Vagina (tissue), 2 donors: ENCODE results near the gene TRPM5. TPM values are rescaled to one million over a fixed set of nuclear protein-coding genes. Genes with fewer than 3 reads are reported as not detected.

Experiments used
- DNase-seq, 2 donors: peaks; one replicate each; pipeline ENCODE4 v3.0.0-alpha.2; 2017; ENCODE audit errors: extremely low spot score in 2 of 2
- H3K27ac ChIP-seq: fragments of 200-600 bp; sonication (generic); one replicate; pipeline ENCODE4 v1.5.1; 2019
- H3K27me3 ChIP-seq: fragments of 200-600 bp; sonication (generic); one replicate; pipeline ENCODE4 v1.5.1; 2019
- H3K36me3 ChIP-seq, 2 donors: fragments of 200-600 bp; sonication (generic); one replicate each; pipeline ENCODE4 v1.5.1; 2017 to 2019
- H3K4me1 ChIP-seq: fragments of 200-600 bp; sonication (generic); one replicate; pipeline ENCODE4 v1.5.1; 2019
- H3K4me3 ChIP-seq, 2 donors: fragments of 200-600 bp; sonication (generic); 1 replicate in 1 of 2; 2 replicates in 1 of 2; pipeline ENCODE4 v1.5.1; 2016 to 2019
- H3K9me3 ChIP-seq: fragments of 200-600 bp; sonication (generic); one replicate; pipeline ENCODE4 v1.5.1; 2019
- CTCF ChIP-seq, 3 experiments: fragments of 450-650 bp in 2 of 3; fragments of 200-600 bp in 1 of 3; sonication (generic) in 1 of 3; IDR thresholded peaks; one replicate each; pipeline ENCODE4 v1.5.1; 2017 to 2019; ENCODE audit warnings: antibody characterized with exemption in 3 of 3, mild to moderate bottlenecking in 2 of 3, moderate library complexity in 2 of 3
- POLR2A ChIP-seq, 2 donors: fragments of 450-650 bp; IDR thresholded peaks; one replicate each; pipeline ENCODE4 v1.6.1; 2017; ENCODE audit warnings: antibody characterized with exemption in 2 of 2, mild to moderate bottlenecking in 2 of 2, moderate library complexity in 2 of 2
- POLR2AphosphoS5 ChIP-seq, 2 donors: sonication (generic); formaldehyde crosslinking; IDR thresholded peaks; one replicate each; pipeline ENCODE4 v1.9.0; 2017; ENCODE audit warnings: antibody characterized with exemption in 2 of 2, mild to moderate bottlenecking in 2 of 2, low read depth in 1 of 2; ENCODE audit not compliant: insufficient read depth in 1 of 2
- intact Hi-C: fragments of 100-400 bp; cut with DNase I; formaldehyde crosslinking; loops from one replicate; pipeline ENCODE4 v1.15.1; 2023
- total RNA-seq: library from RNA; depleted of rRNA; stranded (reverse); fragments of >200 nt; gene quantifications from one replicate; pipeline ENCODE4 v1.2.3, GENCODE V29; 2016

TRPM5 gene
- total RNA-seq, 1 donor from 2014 or later: not detected

- intact Hi-C loops: no loop called here
- H3K36me3 ChIP-seq: no peaks in the 10 kb centered on the region
- TF ChIP-seq POLR2AphosphoS5 (IDR thresholded peaks at IDR 0.05; ENCODE audit: insufficient read depth in 1 of 2, low read depth in 1 of 2): no peak
- TF ChIP-seq CTCF (IDR thresholded peaks at IDR 0.05): no peak
- TF ChIP-seq POLR2A (IDR thresholded peaks at IDR 0.05): no peak
- H3K27ac ChIP-seq: no peak overlapping the region
- H3K4me3 ChIP-seq: no peak overlapping the region
- no peaks in the 10 kb centered on the region for H3K27me3 ChIP-seq
- no peaks in the 10 kb centered on the region for H3K9me3 ChIP-seq
- no peaks in the 10 kb centered on the region for H3K4me1 ChIP-seq
- DNase-seq: peak; percentile 22 to 70
These were observed 26.2 kb upstream of the TRPM5 start for GRCh38 chr11:2470495-2470894.

- Histone ChIP-seq H3K36me3 (no peaks in the 10 kb centered on the region), H3K27ac (no peak overlapping the region), H3K4me3 (no peak overlapping the region), H3K4me1 (peaks cover under 1% of the 10 kb centered on the region), H3K27me3 (no peaks in the 10 kb centered on the region), H3K9me3 (no peaks in the 10 kb centered on the region)
- DNase-seq: peak; percentile 61 to 71
- intact Hi-C loops: no loop called here
- no peak for TF ChIP-seq CTCF (IDR thresholded peaks at IDR 0.05)
- no peak for TF ChIP-seq POLR2AphosphoS5 (IDR thresholded peaks at IDR 0.05; ENCODE audit: insufficient read depth in 1 of 2, low read depth in 1 of 2)
- TF ChIP-seq POLR2A (IDR thresholded peaks at IDR 0.05): no peak
These were observed 24.3 kb upstream of the TRPM5 start for GRCh38 chr11:2468363-2469235.

GRCh38 chr11:2467695-2468055 is 23.4 kb upstream of the TRPM5 start:
- TF ChIP-seq POLR2A (IDR thresholded peaks at IDR 0.05) (no peak), CTCF (IDR thresholded peaks at IDR 0.05) (no peak), POLR2AphosphoS5 (IDR thresholded peaks at IDR 0.05; ENCODE audit: insufficient read depth in 1 of 2, low read depth in 1 of 2) (no peak)
- no peaks in the 10 kb centered on the region for H3K36me3 ChIP-seq
- DNase-seq: peak; percentile 82 to 88
- peaks cover 7% of the 10 kb centered on the region for H3K4me1 ChIP-seq
- H3K9me3 ChIP-seq: no peaks in the 10 kb centered on the region
- H3K27me3 ChIP-seq: no peaks in the 10 kb centered on the region
- intact Hi-C loops: no loop called here
- no peak overlapping the region for H3K4me3 ChIP-seq
- no peak overlapping the region for H3K27ac ChIP-seq

- Histone ChIP-seq H3K4me3 (no peak overlapping the region), H3K27ac (no peak overlapping the region), H3K4me1 (peaks cover 7% of the 10 kb centered on the region), H3K36me3 (no peaks in the 10 kb centered on the region), H3K27me3 (no peaks in the 10 kb centered on the region), H3K9me3 (no peaks in the 10 kb centered on the region)
- intact Hi-C loops: no loop called here
- no peak for TF ChIP-seq CTCF (IDR thresholded peaks at IDR 0.05)
- TF ChIP-seq POLR2A (IDR thresholded peaks at IDR 0.05): no peak
- TF ChIP-seq POLR2AphosphoS5 (IDR thresholded peaks at IDR 0.05; ENCODE audit: insufficient read depth in 1 of 2, low read depth in 1 of 2): no peak
- DNase-seq: peak; percentile 77 to 93
These were observed 22.8 kb upstream of the TRPM5 start for GRCh38 chr11:2466869-2467694.
